DOHH2 (cell line): Measurements from ENCODE around the gene KCNQ1OT1.

ENCODE experiments used
- CTCF ChIP-seq: fragments of 200-600 bp; sonication (generic); IDR thresholded peaks from one replicate; pipeline ENCODE4 v1.5.1; 2014; ENCODE audit warnings: antibody characterized with exemption, mild to moderate bottlenecking, low read depth, low read length; ENCODE audit not compliant: poor library complexity, severe bottlenecking
- EZH2phosphoT487 ChIP-seq: fragments of 200-600 bp; sonication (generic); IDR thresholded peaks from 2 replicates; pipeline ENCODE4 v1.6.1; 2017; ENCODE audit warnings: borderline replicate concordance, mild to moderate bottlenecking, antibody characterized with exemption, low read length, moderate library complexity, mixed read lengths

GRCh38 chr11:2631161-2631560 lies 68.6 kb downstream of the KCNQ1OT1 start:
- TF ChIP-seq CTCF (no peak), EZH2phosphoT487 (no peak)
